HG03442 (cell line): Measurements from ENCODE around the gene MTERF4.

Experiments used
- ATAC-seq: cut with Tn5 transposase; IDR thresholded peaks from one replicate; pipeline ENCODE4 v1.9.1; 2021; ENCODE audit warnings: mild to moderate bottlenecking, moderate library complexity; ENCODE audit not compliant: unreplicated experiment

Gene MTERF4

DNA sequence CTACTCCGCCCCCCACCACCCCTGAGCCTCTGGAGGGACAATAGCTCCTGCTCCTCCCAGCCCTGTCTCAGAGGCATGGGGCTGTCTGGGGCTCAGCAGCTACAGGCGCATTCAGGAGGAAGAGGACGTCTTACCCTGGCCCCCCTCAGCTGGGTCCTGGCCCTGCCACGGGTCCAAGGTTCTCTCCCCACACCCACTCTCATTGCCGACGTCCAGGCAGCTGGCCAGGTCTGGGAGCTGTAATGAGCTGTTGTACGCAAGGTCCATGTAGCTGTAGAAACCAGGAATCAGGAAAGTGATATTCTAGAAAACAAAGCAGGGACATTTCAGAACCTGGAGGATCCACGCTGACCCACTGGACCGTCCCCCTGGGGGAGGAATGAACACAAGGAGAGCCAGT lies 33.6 kb upstream of the MTERF4 start:
- ATAC-seq: no peak

DNA sequence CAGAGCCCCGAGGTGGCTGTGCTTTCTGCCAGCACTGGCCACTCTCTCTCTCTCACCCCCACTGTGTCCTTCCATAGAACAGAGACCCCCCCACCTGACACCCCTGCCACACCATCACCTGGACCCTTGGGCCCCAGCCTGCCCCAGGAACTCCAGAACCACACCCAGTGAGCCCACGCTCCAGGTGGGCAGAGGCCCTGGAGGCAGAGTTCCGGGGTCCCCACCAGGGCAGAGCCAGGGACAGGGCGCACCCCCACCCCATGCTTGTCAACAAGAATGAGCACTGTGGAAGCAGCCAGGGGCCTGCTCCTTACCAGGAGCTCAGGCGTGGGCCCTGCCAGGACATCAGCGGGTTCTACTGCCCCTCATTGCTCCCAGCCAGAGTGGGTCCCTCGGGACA lies 32.6 kb upstream of the MTERF4 start:
- ATAC-seq: no peak

DNA sequence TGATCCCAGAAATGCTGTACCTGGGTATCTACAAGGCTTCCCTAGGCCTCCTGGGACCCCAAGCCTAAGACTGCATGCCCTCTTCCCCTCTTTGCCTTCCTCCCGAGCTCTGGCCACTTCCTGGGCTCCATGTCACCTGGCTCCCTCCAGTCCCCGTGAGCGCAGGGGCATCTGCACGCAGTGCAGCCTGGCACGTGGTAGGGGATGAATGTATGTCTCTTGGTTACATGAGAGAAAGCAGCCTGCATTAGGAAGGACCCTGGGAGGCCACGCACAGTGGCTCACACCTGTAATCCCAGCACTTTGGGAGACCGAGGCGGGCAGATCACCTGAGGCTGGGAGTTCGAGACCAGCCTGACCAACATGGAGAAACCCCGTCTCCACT lies 31.3 kb upstream of the MTERF4 start:
- ATAC-seq: no peak

DNA sequence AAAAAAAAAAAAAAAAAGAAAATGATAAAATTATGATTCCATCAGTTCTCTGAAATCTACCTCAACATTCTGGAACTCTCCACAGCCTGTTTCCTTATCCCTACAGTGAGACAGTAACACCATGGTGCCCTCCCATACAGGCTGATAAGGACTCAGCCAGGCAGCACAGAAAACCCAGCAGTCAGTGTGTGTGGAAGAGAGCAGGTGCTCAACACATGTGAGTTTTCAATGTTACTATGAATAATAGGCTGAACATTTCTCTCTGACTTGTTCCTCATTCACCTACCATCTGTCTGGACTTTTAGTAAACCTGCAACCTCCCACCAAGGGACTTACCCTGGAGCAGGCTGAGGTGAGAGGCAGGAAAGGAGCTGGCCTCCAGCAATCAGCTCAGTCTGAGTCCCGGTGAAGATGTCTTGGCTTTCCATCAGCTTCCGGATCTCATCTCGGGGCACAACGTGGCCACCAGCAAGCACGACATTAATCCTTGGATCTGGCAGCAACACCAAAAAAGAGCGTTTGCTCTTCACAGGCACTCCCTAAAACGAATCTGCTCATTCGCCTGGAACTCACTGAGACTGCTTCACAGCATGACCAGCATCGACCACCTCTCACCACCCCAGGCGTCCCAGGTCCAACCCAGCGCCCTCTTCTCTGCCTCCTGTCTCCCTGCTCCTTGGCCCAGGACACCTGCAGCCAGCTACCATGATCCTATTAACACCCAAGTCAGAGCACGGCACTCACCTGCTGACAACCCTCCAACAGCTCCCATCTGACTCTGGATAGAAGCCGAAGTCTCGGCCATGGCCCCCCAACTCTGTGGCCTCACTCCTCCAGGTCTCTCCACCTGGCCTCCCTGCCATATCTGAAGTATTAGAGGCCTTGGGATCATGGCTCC lies 30.7 kb upstream of the MTERF4 start:
- ATAC-seq: no peak

DNA sequence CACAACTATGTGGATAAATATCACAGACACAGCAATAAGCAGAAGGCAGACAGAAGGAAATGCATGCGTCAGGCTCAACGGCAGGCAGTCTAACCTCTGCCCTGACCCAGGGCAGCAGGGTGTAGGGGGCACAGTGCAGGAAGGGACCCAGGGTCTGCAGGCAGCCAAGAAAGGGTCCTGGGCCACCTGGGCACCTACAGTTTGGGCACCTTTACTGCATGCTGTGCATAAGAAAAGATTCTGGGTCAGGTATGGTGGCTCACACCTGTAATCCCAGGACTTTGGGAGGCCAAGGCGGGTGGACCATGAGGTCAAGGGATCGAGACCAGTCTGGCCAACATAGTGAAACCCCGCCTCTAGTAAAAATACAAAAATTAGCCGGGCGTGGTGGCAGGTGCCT lies 29.4 kb upstream of the MTERF4 start:
- ATAC-seq: no peak

DNA sequence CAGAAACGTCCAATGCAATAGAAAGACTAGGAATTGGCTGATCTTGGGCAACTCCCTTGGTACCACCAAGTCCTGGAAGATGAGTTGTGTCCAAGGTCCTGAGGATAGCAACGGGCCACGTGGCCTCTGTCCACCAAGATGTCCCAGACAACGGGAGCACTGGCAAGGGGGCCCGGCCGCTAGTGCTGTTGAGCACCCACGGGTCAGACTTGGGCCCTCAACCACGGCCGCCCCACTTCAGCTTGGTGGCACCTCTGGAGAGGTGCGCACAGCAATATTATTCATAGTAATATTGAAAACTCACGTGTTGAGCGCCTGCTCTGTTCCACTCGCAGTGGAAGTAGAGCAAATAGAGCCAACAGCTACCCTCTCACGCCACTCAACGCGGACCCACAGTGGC lies 28.2 kb upstream of the MTERF4 start:
- no peak for ATAC-seq

DNA sequence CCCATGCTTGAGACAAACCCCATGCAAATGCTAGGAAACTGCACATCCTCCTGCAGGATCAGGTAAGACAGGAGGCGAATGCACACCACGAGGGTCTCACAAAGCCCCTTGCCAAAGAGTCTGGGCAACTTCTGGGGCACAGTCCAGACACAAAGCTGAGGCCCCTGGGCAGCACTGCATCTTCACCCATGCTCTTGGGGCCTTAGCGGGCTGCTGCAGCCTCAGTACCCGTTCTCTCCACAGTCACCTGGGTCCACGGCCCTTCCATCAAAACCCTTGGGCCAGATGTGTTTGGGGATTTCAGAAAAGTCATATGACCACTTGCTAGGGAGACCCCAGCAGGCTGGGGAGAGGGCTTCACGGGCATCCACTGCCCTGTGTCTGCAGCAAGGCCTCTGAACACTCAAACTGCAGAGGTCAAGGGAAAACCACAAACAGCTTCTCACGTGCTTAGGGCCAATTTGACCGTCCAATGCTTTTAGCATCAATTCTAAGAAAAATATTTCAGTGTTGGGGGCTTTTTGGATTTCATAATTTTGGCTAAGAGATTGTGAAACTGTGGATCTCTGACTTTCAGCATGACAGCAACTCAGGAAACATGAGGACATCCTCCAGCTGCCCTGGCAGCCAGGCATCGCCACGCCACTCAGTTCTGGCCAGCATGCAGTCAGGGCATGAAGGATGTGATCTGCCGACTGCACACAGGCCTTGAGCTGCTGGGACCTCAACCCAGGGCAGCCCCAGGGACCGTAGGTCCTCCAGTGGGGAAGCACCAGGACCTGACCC lies 27.2 kb upstream of the MTERF4 start:
- no peak for ATAC-seq

DNA sequence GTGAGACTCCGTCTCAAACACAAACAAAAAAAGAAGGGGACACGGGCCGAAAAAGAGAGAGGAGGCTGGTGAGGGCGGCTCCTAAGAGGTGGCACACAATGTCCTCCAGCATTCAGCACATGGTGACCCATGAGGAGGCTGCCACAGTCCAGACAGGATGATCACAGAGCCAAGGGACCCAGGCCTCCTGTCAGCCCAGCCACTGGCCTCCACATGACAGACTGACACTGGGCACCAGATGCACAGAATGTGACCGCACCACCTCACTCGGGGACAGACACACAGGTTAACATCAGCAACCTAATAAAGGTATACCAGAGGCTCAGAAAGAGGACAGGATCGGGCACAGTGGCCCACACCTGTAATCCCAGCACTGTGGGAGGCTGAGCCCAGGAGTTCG lies 26.2 kb upstream of the MTERF4 start:
- ATAC-seq: no peak

DNA sequence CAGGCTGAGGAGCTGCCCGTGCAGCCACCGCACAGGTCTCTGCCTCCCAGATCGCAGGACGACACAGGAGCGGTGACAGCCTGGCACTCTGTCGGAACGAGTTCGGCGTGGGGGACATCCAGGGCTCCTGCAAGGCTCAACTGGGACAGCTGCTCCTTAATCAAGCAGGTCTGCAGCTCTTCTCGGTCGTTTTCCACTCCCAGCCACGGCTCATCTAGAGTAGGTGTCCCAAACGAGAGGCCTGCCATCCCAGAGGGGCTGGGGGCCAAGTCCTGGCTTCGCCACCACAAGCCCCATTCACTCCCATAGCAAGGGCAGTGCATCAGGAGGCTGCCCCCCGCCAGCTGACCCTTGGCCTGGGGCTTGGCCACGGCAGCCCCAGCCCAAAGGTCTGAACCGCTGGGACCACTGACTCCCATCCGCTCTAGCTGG lies 24.7 kb upstream of the MTERF4 start:
- ATAC-seq: no peak

DNA sequence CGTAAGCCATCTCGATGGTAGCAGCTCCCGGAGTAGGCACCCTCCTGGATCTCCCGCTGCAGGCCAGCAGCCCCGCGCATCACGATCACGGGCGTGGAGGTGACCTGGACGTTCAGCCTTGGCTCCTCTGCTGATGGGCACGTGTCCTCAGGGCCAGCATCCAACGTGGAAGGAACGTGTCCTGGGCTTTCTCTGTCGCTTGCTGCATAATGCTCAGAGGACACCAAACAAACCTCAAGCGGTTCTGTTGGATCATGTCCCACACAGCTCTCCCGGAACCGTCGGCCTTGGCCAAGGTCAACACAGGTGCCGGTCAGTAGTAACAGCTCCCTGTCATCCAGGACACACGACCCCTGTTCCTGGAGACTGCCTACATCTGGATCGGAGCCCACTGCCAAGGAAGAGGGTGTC lies 24.1 kb upstream of the MTERF4 start:
- ATAC-seq: no peak

DNA sequence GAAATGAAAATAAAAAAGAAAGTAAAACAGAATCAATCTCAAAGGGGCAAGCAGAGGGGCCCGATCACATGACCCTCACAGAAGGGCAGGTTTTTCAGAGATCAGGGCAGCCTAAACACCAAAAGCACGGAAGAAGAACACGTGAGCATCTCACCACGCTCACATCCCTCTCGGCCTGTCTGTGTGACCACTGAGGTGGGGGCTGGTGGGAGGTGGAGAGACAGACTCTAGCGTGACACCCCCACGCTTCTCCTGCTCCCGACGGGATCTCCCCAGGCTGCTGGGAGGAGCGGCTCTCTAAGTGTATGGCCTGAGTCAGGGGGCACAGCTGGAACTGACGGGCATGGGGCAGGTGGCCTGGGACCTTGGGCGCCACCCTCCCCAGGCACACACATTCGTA lies 23.5 kb upstream of the MTERF4 start:
- no peak for ATAC-seq

DNA sequence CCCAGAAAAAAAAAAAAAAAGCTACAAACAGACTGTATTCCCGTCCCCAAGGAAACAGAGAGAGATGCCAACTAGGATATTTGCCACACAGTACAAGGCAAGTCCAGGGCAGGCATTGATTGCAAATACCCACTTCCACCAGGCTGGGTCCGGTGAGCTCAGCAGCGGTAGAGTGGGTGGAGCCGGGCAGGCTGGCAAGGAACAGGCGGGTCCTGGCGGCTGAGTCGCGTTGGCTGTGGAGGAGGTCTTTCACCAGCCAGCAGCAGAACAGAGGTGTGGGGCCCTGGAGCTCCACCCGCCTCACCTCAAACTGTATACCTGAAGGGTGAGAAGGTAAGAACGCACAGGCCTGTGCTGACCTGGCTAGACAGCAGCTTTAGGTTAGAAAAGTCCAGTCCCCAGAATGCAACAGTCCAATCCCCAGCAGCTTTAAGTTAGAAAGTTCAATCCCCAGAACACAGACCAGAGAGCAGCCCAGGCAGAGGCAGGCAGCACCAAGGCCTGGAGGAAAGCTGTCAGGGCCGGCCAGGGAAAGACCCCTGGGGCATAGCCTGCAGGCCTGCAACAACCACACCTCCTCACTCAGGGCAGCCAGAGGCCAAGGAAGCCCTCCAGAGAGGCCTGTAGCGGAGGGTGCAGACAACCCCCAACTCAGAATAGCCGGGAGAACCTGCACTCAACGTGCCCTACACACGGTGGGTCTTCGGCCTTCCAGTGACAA lies 21.9 kb upstream of the MTERF4 start:
- ATAC-seq: no peak

DNA sequence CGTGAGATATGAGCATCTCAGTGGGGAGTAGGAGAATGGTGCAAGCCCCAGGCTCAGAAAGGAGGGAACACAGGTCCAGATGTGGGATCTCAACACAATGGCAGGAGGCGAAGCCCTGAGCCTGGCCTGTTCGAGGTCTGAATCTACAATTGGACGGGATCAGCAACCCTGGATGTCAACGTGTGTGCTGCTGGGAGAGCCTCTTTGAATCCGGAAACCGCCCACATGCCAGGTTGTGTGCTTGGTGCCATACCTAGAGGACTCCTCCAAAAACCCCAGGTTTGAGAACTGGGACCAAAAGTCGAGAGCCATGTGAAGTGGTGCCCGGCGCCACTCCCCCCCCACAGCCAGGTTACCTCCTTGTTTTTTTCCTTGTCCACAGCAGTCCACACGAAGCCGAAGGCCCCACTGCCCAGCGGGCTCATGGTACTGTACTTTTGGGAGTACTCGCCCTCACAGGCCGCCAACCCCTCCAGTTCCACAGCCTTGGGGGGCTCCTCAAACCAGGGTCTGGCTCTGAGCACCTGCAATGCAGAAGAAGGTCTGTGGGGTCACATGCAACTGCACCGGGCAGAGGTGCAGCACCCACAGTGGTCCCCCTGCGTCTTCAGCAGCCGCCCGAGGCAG lies 20.4 kb upstream of the MTERF4 start:
- no peak for ATAC-seq

DNA sequence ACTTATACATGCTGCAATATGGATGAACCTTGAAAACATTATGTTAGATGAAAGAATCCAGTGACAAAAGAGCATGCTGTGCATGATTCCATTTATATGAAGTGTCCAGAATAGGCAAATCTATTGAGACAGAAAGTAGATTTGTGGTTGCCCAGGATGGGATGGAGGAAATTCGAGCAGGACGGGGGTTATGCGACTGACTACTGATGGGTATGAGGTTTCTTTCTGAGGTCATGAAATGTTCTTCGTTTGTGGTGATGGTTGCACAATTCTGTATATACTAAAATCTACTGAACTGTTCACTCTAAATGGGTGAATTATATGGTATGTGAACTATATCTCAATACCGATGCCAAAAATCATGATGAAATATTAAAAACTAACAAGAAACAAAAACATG lies 18.9 kb upstream of the MTERF4 start:
- ATAC-seq: no peak

DNA sequence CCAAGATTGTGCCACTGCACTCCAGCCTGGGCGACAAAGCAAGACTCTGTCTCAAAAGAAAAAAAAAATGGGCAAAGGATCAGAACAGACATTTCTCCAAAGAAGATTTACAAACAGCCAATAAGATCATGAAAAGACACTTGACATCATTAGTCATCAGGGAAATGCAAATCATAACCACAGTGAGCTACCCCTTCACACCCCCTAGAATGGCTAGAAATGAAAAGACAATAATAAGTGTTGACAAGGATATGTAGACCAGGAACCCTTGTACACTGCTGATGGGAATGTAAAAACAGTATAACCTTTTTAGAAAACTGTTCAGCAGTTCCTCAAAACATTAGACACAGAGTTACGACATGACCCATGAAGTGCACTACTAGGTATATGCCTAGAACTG lies 18.4 kb upstream of the MTERF4 start:
- no peak for ATAC-seq

DNA sequence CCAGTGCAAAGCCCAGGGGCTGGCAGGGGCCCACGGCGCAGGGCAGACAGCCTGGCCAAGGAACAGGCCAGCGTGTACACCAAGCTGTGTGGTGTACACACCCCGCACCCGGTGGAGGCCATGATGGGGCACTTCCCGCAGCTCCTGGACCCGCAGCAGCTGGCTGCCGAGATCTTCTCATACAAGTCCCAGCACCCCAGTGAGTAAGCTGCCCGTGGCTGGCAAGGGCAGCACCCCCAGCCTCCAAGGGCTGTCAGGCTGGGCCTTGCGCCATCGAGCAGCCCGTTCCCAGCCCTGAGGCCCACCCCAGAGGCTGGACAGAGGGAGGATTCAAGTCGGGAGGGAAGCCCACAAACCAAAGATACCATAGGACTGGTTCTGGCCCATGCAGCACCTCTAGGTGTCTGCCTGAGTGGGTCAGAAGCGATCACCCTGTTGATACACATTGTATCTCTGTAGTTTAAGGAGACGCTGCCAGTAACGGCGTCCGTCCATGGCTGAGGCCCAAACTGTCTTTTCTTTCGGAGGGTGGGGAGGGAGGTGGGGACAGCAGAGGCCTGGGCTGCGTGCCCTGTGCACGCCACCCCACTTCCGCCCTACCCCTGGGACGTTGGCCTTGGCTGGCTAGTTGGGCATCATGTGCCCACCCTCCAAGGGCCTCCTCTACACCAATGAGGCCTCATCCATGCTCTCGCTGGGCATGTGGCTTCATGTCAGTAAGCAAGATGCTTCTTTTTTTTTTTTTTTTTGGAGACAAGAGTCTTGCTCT lies 16.8 kb upstream of the MTERF4 start:
- no peak for ATAC-seq

DNA sequence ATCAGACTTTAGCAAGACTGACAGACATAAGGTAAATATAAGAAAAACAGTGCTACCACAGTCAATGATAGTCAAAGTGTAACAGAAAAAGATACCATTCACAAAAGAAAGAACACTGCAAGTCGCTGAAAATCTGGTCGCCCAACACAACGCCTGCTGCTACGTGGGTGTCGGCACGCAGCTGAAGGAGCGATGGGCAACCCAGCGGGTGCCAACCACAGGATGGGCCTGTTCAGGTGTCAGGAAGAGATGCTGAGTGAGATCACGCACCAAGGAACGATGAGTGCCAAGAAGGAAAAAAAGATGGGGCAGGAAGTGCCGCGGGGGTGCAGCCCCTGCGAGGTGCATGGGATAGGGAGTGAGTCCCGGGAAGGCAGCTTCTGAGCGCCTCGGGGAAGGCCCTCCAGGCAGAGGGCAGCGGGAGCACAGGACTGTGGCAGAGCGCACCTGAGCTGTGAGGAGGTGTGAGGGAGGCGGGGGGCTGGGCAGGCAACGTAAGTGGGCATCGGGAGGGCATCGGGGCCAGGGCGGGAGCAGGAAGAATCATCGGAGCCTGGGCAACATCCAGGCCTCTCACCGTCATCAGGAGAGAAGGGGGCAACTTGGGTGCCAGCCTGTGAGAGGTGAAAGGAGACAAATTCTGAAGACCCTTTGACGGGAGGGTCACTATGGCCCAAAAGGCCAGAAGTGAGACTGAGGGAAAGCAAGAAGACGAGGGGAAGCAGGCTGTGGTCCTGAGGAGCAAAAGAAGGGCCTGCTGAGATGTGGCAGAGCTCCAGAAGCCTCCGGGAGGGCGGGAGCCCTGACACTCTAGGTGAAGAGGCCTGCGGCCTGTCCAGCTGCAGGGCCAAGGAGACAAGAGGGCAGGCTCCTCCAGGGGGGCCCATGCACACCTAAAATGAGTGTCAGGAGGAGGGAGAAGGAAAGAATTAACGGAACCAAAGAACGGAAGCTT lies 14.8 kb upstream of the MTERF4 start:
- no peak for ATAC-seq

DNA sequence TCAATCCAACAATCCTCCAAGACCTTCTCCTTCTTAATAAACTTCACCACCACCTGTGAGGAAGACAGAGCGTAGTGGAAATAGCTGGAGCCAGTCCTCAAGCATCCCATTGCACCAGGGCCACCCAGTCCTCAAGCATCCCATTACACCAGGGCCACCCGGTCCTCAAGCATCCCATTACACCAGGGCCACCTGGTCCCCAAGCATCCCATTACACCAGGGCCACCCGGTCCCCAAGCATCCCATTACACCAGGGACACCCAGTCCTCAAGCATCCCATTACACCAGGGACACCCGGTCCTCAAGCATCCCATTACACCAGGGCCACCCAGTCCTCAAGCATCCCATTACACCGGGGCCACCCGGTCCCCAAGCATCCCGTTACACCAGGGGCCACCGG lies 13.3 kb upstream of the MTERF4 start:
- no peak for ATAC-seq

DNA sequence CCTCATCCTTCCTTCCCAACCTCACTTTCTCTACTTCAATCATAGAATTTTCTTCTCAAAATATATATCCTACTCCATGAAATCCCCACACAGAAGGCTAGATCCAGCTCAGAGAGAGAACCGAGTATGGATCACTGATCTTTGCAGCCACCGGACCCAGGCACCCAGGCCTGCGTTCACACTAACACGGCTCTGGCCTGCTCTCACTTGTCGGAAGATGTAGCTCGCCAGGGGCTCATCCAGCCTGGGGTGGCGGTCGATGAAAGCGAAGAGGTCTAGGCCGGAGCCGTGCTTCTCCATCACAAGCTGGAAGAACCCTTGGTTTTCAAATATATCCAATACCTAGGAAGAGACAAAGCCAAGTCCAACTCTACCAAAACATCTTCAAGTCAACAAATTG lies 12.7 kb upstream of the MTERF4 start:
- no peak for ATAC-seq
